Activated CD4-positive, alpha-beta T cell treated with anti-CD3 and anti-CD28 coated beads, Interleukin-2, amount 10 ng/mL, durations not matched to agents 7 days and 5 days (primary cell): ENCODE measurements around the gene ABTB1. TPM values are rescaled to one million over a fixed set of nuclear protein-coding genes. Genes with fewer than 3 reads are reported as not detected.
"Not testable (repeated sequence)": the region's sequence is repeated elsewhere in the genome, so short reads cannot be mapped to it uniquely, and the experiment has no call there.

ENCODE experiments used
- CTCF ChIA-PET: fragments of 350-600 bp; sonication (Branson Sonifier 250); formaldehyde crosslinking; loops from one replicate; lab custom pipeline; 2021; ENCODE audit warnings: antibody characterized with exemption; lab: Charles Lee
- POLR2A ChIA-PET: fragments of 350-600 bp; sonication (Branson Sonifier 250); formaldehyde crosslinking; loops from one replicate; lab custom pipeline; 2021; ENCODE audit warnings: antibody characterized with exemption; lab: Charles Lee
- DNase-seq: peaks from one replicate; pipeline ENCODE4 v3.0.0-alpha.2; 2020
- H3K27ac Mint-ChIP-seq: one replicate; pipeline ENCODE4 v1.8.0; 2021; ENCODE audit warnings: mild to moderate bottlenecking, moderate library complexity, mixed read lengths
- H3K27me3 Mint-ChIP-seq: one replicate; pipeline ENCODE4 v1.8.0; 2021; ENCODE audit warnings: mixed read lengths
- H3K36me3 Mint-ChIP-seq: one replicate; pipeline ENCODE4 v1.8.0; 2021; ENCODE audit warnings: low read depth, mixed read lengths
- H3K4me1 Mint-ChIP-seq: one replicate; pipeline ENCODE4 v1.8.0; 2021; ENCODE audit warnings: mixed read lengths
- H3K4me3 Mint-ChIP-seq: one replicate; pipeline ENCODE4 v1.8.0; 2021; ENCODE audit warnings: mild to moderate bottlenecking, moderate library complexity, mixed read lengths
- H3K9me3 Mint-ChIP-seq: one replicate; pipeline ENCODE4 v1.8.0; 2021; ENCODE audit warnings: mixed read lengths
- total RNA-seq, 2 experiments: library from RNA; stranded (reverse); gene quantifications; one replicate each; pipeline ENCODE4 v1.2.3, GENCODE V29; 2021

The ABTB1 gene
- total RNA-seq, 2 experiments from 2014 or later, result 24.3 to 29.5 TPM

- CTCF ChIA-PET, H3K4me3 Mint-ChIP-seq, H3K27me3 Mint-ChIP-seq, H3K36me3 Mint-ChIP-seq, POLR2A ChIA-PET, H3K9me3 Mint-ChIP-seq, DNase-seq, H3K27ac Mint-ChIP-seq, H3K4me1 Mint-ChIP-seq: not testable (repeated sequence)
These were observed 17.8 kb upstream of the ABTB1 start for GRCh38 chr3:127654993-127655392.

GRCh38 chr3:127655641-127656040, 17.1 kb upstream of the ABTB1 start:
- Mint-ChIP-seq H3K4me3 (no peak overlapping the region), H3K9me3 (no peaks in the 10 kb centered on the region), H3K36me3 (no peaks in the 10 kb centered on the region), H3K27ac (no peak overlapping the region), H3K4me1 (no peaks in the 10 kb centered on the region), H3K27me3 (peaks cover 9% of the 10 kb centered on the region)
- no peak for DNase-seq
- POLR2A ChIA-PET, result no interaction called here
- CTCF ChIA-PET, result no interaction called here

- POLR2A ChIA-PET, result no interaction called here
- peaks cover 9% of the 10 kb centered on the region for H3K27me3 Mint-ChIP-seq
- H3K9me3 Mint-ChIP-seq, result no peaks in the 10 kb centered on the region
- CTCF ChIA-PET, result no interaction called here
- no peaks in the 10 kb centered on the region for H3K36me3 Mint-ChIP-seq
- DNase-seq, result no peak
- H3K4me1 Mint-ChIP-seq, result no peaks in the 10 kb centered on the region
- H3K27ac Mint-ChIP-seq, result no peak overlapping the region
- H3K4me3 Mint-ChIP-seq, result no peak overlapping the region
These were observed 15.8 kb upstream of the ABTB1 start for GRCh38 chr3:127656906-127657305.

- H3K4me3 Mint-ChIP-seq, result no peak overlapping the region
- H3K27me3 Mint-ChIP-seq, result peaks cover 9% of the 10 kb centered on the region
- H3K27ac Mint-ChIP-seq, result no peak overlapping the region
- ChIA-PET POLR2A (no interaction called here), CTCF (interaction anchor here (1.4 kb wide), 1 partner anchor 12 kb away, joined by 3 read pairs; no protein-coding TSS in a partner anchor)
- H3K4me1 Mint-ChIP-seq, result no peaks in the 10 kb centered on the region
- H3K36me3 Mint-ChIP-seq, result no peaks in the 10 kb centered on the region
- no peaks in the 10 kb centered on the region for H3K9me3 Mint-ChIP-seq
- DNase-seq, result no peak
These were observed 14.5 kb upstream of the ABTB1 start for GRCh38 chr3:127658234-127658633.

GRCh38 chr3:127660621-127661251, 12.0 kb upstream of the ABTB1 start:
- H3K9me3 Mint-ChIP-seq, result no peaks in the 10 kb centered on the region
- CTCF ChIA-PET, result interaction anchor here (0.6 kb wide), 1 partner anchor 8 kb away, joined by 3 read pairs; no protein-coding TSS in a partner anchor

GRCh38 chr3:127661600-127661999, 11.2 kb upstream of the ABTB1 start:
- no peak overlapping the region for H3K27ac Mint-ChIP-seq
- no peak for DNase-seq
- H3K4me3 Mint-ChIP-seq, result no peak overlapping the region
- ChIA-PET POLR2A (no interaction called here), CTCF (no interaction called here)
- H3K36me3 Mint-ChIP-seq, result no peaks in the 10 kb centered on the region
- no peaks in the 10 kb centered on the region for H3K4me1 Mint-ChIP-seq
- peaks cover 9% of the 10 kb centered on the region for H3K27me3 Mint-ChIP-seq
- H3K9me3 Mint-ChIP-seq, result no peaks in the 10 kb centered on the region

More at GRCh38 chr3:127660621-127661251, 12.0 kb upstream of the ABTB1 start:
- Mint-ChIP-seq H3K36me3 (no peaks in the 10 kb centered on the region), H3K4me3 (no peak overlapping the region), H3K4me1 (no peaks in the 10 kb centered on the region), H3K27me3 (peaks cover 9% of the 10 kb centered on the region), H3K27ac (no peak overlapping the region)
- POLR2A ChIA-PET, result no interaction called here
- no peak for DNase-seq

GRCh38 chr3:127662001-127662469, 10.7 kb upstream of the ABTB1 start:
- Mint-ChIP-seq H3K4me1 (no peaks in the 10 kb centered on the region), H3K36me3 (no peaks in the 10 kb centered on the region), H3K27ac (no peak overlapping the region), H3K4me3 (no peak overlapping the region), H3K9me3 (no peaks in the 10 kb centered on the region), H3K27me3 (peaks cover 9% of the 10 kb centered on the region)
- POLR2A ChIA-PET, result no interaction called here
- CTCF ChIA-PET, result interaction anchor here (1.0 kb wide), 1 partner anchor 12 kb away, joined by 3 read pairs; no protein-coding TSS in a partner anchor
- no peak for DNase-seq

- POLR2A ChIA-PET, result no interaction called here
These were observed 9.6 kb upstream of the ABTB1 start for GRCh38 chr3:127663151-127663550.

GRCh38 chr3:127665165-127665564, 7.6 kb upstream of the ABTB1 start:
- Mint-ChIP-seq H3K27ac (no peak overlapping the region), H3K4me3 (no peak overlapping the region), H3K27me3 (no peaks in the 10 kb centered on the region), H3K4me1 (no peaks in the 10 kb centered on the region), H3K36me3 (no peaks in the 10 kb centered on the region), H3K9me3 (no peaks in the 10 kb centered on the region)
- ChIA-PET POLR2A (no interaction called here), CTCF (no interaction called here)
- DNase-seq, result no peak

More at GRCh38 chr3:127663151-127663550, 9.6 kb upstream of the ABTB1 start:
- Mint-ChIP-seq H3K36me3 (no peaks in the 10 kb centered on the region), H3K4me1 (no peaks in the 10 kb centered on the region), H3K27ac (no peak overlapping the region), H3K9me3 (no peaks in the 10 kb centered on the region), H3K4me3 (no peak overlapping the region), H3K27me3 (peaks cover 6% of the 10 kb centered on the region)
- DNase-seq, result no peak
- CTCF ChIA-PET, result interaction anchor here (1.0 to 1.5 kb wide), 3 partner anchors 10 to 13 kb away, joined by 3 read pairs; no protein-coding TSS in a partner anchor

GRCh38 chr3:127665586-127665985, 7.2 kb upstream of the ABTB1 start:
- Mint-ChIP-seq H3K27ac (no peak overlapping the region), H3K9me3 (no peaks in the 10 kb centered on the region), H3K36me3 (no peaks in the 10 kb centered on the region), H3K4me1 (no peaks in the 10 kb centered on the region), H3K4me3 (no peak overlapping the region), H3K27me3 (no peaks in the 10 kb centered on the region)
- DNase-seq, result no peak
- ChIA-PET CTCF (no interaction called here), POLR2A (no interaction called here)

- Mint-ChIP-seq H3K27ac (no peak overlapping the region), H3K4me1 (peaks cover 8% of the 10 kb centered on the region), H3K4me3 (no peak overlapping the region), H3K27me3 (no peaks in the 10 kb centered on the region), H3K36me3 (no peaks in the 10 kb centered on the region), H3K9me3 (no peaks in the 10 kb centered on the region)
- no peak for DNase-seq
- ChIA-PET CTCF (no interaction called here), POLR2A (no interaction called here)
These were observed 6.1 kb upstream of the ABTB1 start for GRCh38 chr3:127666676-127667075.

GRCh38 chr3:127667119-127667681, 5.6 kb upstream of the ABTB1 start:
- no peak for DNase-seq
- Mint-ChIP-seq H3K4me1 (peaks cover 8% of the 10 kb centered on the region), H3K4me3 (no peak overlapping the region), H3K27me3 (no peaks in the 10 kb centered on the region), H3K36me3 (no peaks in the 10 kb centered on the region), H3K9me3 (no peaks in the 10 kb centered on the region), H3K27ac (no peak overlapping the region)
- CTCF ChIA-PET, result no interaction called here
- POLR2A ChIA-PET, result no interaction called here

- H3K27me3 Mint-ChIP-seq, result no peaks in the 10 kb centered on the region
- no peak for DNase-seq
- peaks cover 12% of the 10 kb centered on the region for H3K4me1 Mint-ChIP-seq
- CTCF ChIA-PET, result no interaction called here
- H3K4me3 Mint-ChIP-seq, result no peak overlapping the region
- no peaks in the 10 kb centered on the region for H3K36me3 Mint-ChIP-seq
- H3K27ac Mint-ChIP-seq, result no peak overlapping the region
- no peaks in the 10 kb centered on the region for H3K9me3 Mint-ChIP-seq
- POLR2A ChIA-PET, result no interaction called here
These were observed 3.8 kb upstream of the ABTB1 start for GRCh38 chr3:127668906-127669305.
